Kidney tubule cell (primary cell): ENCODE results near the gene PHB1.
A peak's percentile ranks its signal among the peaks of the same experiment; 100 is the strongest.
"Not testable (repeated sequence)": the region's sequence is repeated elsewhere in the genome, so short reads cannot be mapped to it uniquely, and the experiment has no call there.

ENCODE experiments used
- DNase-seq: peaks from one replicate; pipeline ENCODE4 v3.0.0-alpha.2; 2018; ENCODE audit warnings: low spot score

The PHB1 gene

GRCh38 chr17:49378311-49378710 is 36.4 kb downstream of the PHB1 start:
- no peak for DNase-seq

DNA sequence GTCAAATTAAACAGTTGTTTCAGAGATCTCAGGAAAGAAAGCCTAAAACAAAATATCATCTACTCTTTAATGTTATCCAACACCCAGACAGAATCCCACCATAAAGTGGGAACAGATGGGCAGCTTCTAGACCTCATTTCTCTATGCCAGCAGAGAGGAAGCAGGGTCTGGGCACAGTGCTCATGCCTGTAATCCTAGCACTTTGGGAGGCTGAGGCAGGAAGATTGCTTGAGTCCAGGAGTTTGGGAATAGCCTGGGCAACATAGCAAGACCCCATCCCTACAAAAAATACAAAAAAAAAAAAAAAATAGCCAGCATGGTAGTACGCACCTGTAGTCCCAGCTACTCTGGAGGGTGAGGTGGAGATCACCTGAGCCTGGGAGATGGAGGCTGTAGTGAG is 39.1 kb downstream of the PHB1 start:
- no peak for DNase-seq

DNA sequence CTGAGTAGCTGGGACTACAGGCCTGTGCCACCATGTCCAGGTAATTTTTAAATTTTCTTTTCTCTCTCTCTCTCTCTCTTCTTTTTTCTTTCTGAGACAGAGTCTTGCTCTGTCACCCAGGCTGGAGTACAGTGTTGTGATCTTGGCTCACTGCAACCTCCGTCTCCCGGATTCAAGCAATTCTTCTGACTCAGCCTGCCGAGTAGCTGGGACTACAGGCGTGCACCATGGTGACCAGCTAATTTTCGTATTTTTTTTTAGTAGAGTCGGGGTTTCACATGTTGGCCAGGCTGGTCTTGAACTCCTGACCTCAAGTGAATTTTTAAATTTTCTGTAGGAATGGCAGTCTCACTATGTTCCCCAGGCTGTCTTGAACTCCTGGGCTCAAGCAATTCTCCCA is 41.6 kb downstream of the PHB1 start:
- DNase-seq = no peak

DNA sequence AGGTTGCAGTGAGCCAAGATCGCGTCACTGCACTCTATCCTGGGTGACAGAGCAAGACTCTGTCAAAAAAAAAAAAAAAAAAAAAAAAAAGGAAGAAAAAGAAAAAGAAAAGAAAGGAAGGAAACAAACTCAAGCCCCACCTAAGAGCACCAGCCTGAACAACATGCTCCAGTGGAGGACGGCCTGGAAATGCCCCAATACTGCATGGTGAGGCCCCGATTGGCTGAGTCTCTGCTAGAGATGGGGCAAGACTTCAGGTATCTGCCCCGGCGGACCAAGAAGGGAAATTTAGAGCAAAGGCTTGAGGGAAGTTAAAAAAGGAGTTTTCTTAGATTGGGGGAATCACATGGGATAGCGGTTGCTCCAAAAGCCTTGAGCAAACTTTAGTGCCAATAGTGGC is 42.3 kb downstream of the PHB1 start:
- DNase-seq = no peak

- no peak for DNase-seq
Measured at GRCh38 chr17:49370971-49371834, 43.5 kb downstream of the PHB1 start.

GRCh38 chr17:49369760-49370159 is 44.9 kb downstream of the PHB1 start:
- DNase-seq = no peak

- no peak for DNase-seq
Measured at GRCh38 chr17:49369089-49369488, 45.6 kb downstream of the PHB1 start.

DNA sequence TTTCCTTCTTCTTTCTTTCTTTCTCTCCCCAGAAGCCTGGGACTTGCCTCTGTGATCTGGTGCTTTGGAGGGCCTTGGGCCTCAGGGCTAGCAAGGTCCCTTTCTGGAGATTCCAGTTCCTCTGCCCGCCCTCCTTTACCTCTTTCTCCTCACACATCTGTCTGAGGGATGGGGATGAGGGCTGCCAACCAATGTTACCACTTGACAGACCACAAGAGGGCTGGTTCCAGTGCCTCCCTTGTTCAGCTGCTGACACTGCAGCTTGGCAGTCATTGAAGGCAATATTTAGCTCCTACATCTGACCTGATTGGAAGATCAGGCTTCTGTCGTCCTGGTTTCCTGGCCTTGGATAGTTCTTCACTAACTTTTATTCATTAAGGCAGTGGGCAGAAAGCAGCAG is 49.0 kb downstream of the PHB1 start:
- peak; percentile 24 for DNase-seq

DNA sequence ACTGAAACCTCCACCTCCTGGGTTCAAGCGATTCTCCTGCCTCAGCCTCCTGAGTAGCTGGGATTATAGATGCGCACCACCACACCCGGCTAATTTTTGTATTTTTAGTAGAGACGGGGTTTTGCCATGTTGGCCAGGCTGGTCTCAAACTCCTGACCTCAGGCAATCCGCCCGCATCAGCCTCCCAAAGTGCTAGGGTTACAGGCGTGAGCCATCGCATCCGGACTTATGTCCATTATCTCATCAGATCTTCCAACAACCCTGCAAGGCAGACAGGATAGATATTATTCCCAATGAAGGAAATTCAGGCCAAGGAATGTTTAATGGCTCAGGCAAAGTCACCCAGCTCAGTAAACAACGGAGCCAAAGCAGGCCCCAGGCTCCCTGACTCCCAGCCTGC is 49.6 kb downstream of the PHB1 start:
- DNase-seq = not testable (repeated sequence)

DNA sequence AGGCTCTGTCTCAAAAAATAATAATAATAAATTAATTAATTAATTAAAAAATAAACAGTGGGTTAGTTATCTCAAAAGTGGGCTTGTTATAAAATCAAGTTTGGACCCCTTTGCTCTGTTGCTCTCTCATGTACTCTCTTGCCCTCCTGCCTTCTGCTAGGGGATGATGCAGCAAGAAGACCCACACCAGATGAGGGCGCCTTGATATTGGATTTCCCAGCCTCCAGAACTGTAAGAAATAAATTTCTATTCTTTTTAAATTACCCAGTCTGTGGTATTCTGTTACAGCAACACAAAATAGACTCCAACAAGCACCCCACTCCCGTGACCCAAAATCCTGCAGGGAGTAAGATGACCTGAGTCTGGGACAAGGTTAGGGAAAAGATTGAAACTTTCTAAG is 50.6 kb downstream of the PHB1 start:
- no peak for DNase-seq

DNA sequence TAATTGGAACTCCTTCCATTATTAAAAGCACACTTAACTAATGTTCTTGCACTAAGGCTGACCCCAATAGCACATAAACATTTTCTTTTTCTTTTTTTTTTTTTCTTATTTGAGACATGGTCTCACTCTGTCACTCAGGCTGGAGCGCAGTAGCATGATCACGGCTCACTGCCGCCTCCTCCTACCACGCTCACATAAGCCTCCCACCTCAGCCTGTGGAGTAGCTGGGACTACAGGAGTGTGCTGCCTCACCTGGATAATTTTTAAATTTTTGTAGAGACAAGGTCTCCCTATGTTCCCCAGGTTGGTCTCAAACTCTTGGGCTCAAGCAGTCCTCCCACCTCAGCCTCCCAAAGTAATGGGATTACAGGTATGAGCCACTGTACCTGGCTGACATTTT is 51.4 kb downstream of the PHB1 start:
- DNase-seq = no peak

DNA sequence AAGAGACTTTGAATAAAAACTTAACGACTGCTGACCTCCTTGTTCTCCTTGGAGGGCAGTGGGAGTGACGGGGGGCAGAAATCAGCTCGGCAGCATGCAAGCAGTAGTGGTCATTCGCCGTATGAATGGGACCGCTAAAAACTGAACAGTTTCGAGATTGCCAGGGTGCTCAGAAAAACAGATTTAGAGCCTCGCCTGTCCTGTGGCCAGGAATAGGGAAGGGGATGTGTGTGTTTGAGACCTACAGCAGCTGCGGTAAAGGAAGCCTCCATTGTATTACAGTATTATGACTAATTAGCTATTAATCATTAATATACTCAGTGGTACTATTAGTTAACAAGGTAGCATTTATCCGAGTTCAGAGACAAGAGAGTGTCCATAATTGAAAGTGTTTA is 52.0 kb downstream of the PHB1 start:
- peak; percentile 74 for DNase-seq

DNA sequence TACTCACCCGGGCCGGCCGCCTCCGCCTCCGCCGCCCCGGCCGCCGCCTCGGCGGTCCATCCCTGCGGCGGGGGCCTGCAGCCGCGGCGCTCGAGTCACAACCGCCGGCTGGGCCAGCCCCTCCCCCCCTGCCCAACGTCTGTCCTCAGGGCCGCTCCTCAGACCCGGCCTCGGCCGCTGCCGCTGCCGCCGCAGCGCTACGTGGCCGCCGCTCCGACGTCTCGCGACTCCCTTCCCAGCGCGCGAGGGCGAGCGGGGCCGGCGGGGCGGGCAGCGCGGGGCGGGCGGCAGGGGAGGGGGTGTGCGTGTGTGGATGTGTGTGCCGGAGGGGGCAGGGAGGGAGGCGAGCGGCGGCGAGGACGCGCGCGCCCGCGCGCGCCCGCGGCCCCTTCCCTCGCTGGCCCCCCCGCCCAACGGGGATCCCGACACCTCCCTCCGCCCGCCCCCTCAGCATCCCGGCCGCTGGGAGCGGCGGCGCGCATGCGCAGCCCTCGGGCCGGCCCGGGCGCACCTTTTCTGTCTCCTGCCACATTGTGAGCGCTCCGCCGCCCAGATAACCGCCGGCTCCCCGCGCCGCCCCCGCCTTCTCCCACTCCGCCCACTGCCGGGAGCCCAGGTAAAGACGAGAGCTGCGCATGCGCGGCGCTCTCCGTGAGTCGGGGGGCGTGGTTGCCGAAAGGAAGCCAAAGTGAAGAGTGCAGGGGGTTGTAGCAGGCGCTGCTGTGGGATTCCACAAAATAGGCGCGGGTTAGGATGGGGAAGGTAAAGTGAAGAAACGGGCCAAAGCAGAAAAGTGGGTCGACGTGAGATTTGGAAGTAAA is 52.6 kb downstream of the PHB1 start, which contains the start of gene ZNF652:
ZNF652 (minus strand) TSS at position 349 of the 821 bp plus-strand sequence. CDS start 44,525 bp downstream, outside the sequence.
- DNase-seq = peak; percentile 97

GRCh38 chr17:49361129-49361901 is 53.4 kb downstream of the PHB1 start:
- peak; percentile 56 for DNase-seq

GRCh38 chr17:49360796-49361128 is 53.9 kb downstream of the PHB1 start:
- DNase-seq = no peak

DNA sequence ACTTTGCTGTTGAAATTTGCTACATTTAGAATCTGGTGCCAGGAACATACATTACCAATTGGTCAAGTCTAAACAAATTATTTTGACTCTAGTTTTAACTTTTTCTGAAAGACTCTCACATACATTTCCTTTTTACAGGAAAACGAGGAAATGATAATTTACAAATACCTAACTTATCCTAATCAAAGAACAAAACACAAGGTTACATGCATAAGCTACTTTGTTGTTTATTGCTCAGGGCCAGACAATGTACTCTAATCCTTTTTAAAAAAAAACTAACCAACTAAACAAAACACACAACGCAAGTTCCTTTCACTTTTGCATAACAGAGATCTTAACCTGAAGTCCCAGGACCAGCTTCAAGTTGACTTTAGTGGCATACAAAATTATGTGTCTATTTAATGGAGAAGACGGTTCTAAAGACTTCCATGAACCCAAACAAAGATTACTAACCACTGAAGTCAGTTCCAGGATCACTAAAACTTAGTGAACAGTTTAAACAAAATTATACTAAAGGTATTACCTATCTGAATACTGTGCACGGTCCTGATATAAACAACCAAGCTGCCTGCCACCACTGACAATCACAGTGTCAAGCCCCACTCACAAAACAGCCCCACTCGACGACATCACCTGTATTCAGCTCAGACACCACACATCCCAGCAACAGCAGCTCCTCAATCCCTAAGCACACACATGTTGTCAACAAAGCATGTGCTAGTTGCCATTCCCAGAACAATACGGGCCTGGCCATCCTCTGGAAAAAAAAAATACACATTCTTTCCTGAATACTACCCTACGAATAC is 54.5 kb downstream of the PHB1 start:
- DNase-seq = peak; percentile 8

- DNase-seq = no peak
Measured at GRCh38 chr17:49358641-49359247, 55.9 kb downstream of the PHB1 start.

- DNase-seq = no peak
Measured at GRCh38 chr17:49357516-49357915, 57.2 kb downstream of the PHB1 start.

- no peak for DNase-seq
Measured at GRCh38 chr17:49356320-49356719, 58.4 kb downstream of the PHB1 start.
